ENCODE measurements around the gene UBE2A. TPM values are rescaled to one million over a fixed set of nuclear protein-coding genes. Genes with fewer than 3 reads are reported as not detected.

Gene UBE2A
- total RNA-seq, 1 experiment from 2014 or later = 44.9 TPM

DNA sequence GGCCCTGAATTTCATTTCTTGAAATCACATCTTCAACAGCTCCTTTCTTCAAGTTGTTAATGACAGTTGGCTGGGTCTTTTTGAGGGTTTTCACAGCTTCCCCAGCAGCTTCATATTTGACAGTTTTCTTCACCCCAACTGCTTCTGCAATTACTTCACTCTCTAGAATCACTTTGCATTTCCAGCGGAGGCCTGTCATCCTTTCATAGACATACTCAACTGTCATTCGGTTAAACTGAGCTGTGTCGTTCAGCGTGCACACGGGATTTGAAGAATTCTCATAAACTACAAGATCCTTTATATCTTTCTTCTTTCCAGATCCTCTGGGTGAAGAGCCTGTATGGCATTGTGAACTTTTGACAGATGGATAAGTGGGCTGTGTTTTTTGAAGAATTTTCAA, 15.4 kb downstream of the UBE2A start:
- no peaks in the 10 kb centered on the region for H3K9me3 ChIP-seq (ENCODE audit: control insufficient read depth in 1 of 2, insufficient read depth in 1 of 2, low read depth in 1 of 2, low read length in 2 of 2)
- H3K36me3 ChIP-seq (ENCODE audit: control insufficient read depth in 1 of 2, insufficient read depth in 2 of 2, low read length in 2 of 2) = peaks cover 19 to 31% of the 10 kb centered on the region in 2 experiments; a peak in 3 of 4 replicates
- no peak overlapping the region for H3K4me3 ChIP-seq (replicated peaks in 1 of 2; ENCODE audit: low read depth in 1 of 2, low read length in 2 of 2)
- H3K27me3 ChIP-seq (ENCODE audit: insufficient read depth, low read length) = no peaks in the 10 kb centered on the region
- H3K4me2 ChIP-seq (ENCODE audit: low read length) = no peak overlapping the region
- H3K9me2 ChIP-seq (ENCODE audit: insufficient read depth) = no peaks in the 10 kb centered on the region
- H3K9ac ChIP-seq (ENCODE audit: low read length) = no peak overlapping the region
- ChIA-PET POLR2A (interaction anchor here (1.3 kb wide), 1 partner anchor 16 kb away, joined by 4 read pairs; the partner anchor contains the start of gene UBE2A), RAD21 (ENCODE audit: low non-redundant PET in 1 of 2, low total read pairs in 2 of 2, uncharacterized antibody in 2 of 2, unreplicated experiment in 2 of 2) (no interaction called here), CTCF (no interaction called here)
- no TSS peak for BruUV-seq (replicated peaks)
- H2AFZ ChIP-seq (ENCODE audit: low read depth, low read length, poor library complexity, severe bottlenecking) = no peak overlapping the region
- intact Hi-C loops (cut with micrococcal nuclease) = no loop called here
- no peak overlapping the region for H3K27ac ChIP-seq (ENCODE audit: low read depth, low read length)
- TF ChIP-seq SIN3A (IDR thresholded peaks at IDR 0.05; ENCODE audit: low read depth) = no peak
- TF ChIP-seq ZFX (IDR thresholded peaks at IDR 0.05) = no peak
- TF ChIP-seq EGR1 (IDR thresholded peaks at IDR 0.05; ENCODE audit: low read depth) = no peak
- no peak for TF ChIP-seq ELF1 (IDR thresholded peaks at IDR 0.05; ENCODE audit: borderline replicate concordance, low read depth)
- TF ChIP-seq, protein P1, sequence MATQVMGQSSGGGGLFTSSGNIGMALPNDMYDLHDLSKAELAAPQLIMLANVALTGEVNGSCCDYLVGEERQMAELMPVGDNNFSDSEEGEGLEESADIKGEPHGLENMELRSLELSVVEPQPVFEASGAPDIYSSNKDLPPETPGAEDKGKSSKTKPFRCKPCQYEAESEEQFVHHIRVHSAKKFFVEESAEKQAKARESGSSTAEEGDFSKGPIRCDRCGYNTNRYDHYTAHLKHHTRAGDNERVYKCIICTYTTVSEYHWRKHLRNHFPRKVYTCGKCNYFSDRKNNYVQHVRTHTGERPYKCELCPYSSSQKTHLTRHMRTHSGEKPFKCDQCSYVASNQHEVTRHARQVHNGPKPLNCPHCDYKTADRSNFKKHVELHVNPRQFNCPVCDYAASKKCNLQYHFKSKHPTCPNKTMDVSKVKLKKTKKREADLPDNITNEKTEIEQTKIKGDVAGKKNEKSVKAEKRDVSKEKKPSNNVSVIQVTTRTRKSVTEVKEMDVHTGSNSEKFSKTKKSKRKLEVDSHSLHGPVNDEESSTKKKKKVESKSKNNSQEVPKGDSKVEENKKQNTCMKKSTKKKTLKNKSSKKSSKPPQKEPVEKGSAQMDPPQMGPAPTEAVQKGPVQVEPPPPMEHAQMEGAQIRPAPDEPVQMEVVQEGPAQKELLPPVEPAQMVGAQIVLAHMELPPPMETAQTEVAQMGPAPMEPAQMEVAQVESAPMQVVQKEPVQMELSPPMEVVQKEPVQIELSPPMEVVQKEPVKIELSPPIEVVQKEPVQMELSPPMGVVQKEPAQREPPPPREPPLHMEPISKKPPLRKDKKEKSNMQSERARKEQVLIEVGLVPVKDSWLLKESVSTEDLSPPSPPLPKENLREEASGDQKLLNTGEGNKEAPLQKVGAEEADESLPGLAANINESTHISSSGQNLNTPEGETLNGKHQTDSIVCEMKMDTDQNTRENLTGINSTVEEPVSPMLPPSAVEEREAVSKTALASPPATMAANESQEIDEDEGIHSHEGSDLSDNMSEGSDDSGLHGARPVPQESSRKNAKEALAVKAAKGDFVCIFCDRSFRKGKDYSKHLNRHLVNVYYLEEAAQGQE (IDR thresholded peaks at IDR 0.05; ENCODE audit: low read depth) = no peak
- TF ChIP-seq RAD21 (IDR thresholded peaks at IDR 0.05; ENCODE audit: low read depth) = no peak
- TF ChIP-seq EZH2 (IDR thresholded peaks at IDR 0.05) = no peak
- no peak for TF ChIP-seq YY1 (IDR thresholded peaks at IDR 0.05; ENCODE audit: extremely low read depth, insufficient replicate concordance, low read depth, low read length)
- TF ChIP-seq EZH2phosphoT487 (IDR thresholded peaks at IDR 0.05; ENCODE audit: borderline replicate concordance) = no peak
- no peak for TF ChIP-seq POLR2A (IDR thresholded peaks at IDR 0.05; ENCODE audit: borderline replicate concordance, extremely low read depth, insufficient read depth, insufficient read length)
- TF ChIP-seq POLR2AphosphoS5 (IDR thresholded peaks at IDR 0.05; ENCODE audit: low read depth, low read length) = no peak
- TF ChIP-seq ZNF274 (IDR thresholded peaks at IDR 0.05; ENCODE audit: low read depth, low read length) = no peak
- TF ChIP-seq MAX (IDR thresholded peaks at IDR 0.05) = no peak
- TF ChIP-seq FOSL1 (IDR thresholded peaks at IDR 0.05; ENCODE audit: low read depth) = no peak
- peaks cover 43% of the 10 kb centered on the region for H3K79me2 ChIP-seq (ENCODE audit: insufficient read depth, low read length)
- no peaks in the 10 kb centered on the region for H4K20me1 ChIP-seq (ENCODE audit: insufficient read depth)
- H3K4me1 ChIP-seq (ENCODE audit: control insufficient read depth in 1 of 2, insufficient read depth in 2 of 2, low read length in 2 of 2) = no peaks in the 10 kb centered on the region
- ATAC-seq (no peak), DNase-seq (ENCODE audit: low read depth, low spot score) (no peak)

Data from HCT116 (cell line).